ENCODE data around the gene TNIP1.

Gene TNIP1

GRCh38 chr5:151001436-151001835 is 79.4 kb downstream of the TNIP1 start:
- no peaks in the 10 kb centered on the region for H3K27me3 ChIP-seq (replicated peaks; ENCODE audit: control insufficient read depth, insufficient read depth, low read length)
- no peak overlapping the region for H3K4me3 ChIP-seq (replicated peaks; ENCODE audit: low read depth, low read length)
- DNase-seq (ENCODE audit: extremely low read depth, insufficient read length): no peak
- no peak for TF ChIP-seq CTCF (IDR thresholded peaks at IDR 0.05; ENCODE audit: insufficient read depth, low read length, poor library complexity, severe bottlenecking)
- no peaks in the 10 kb centered on the region for H3K36me3 ChIP-seq (ENCODE audit: control insufficient read depth, insufficient read depth, low read length)

DNA sequence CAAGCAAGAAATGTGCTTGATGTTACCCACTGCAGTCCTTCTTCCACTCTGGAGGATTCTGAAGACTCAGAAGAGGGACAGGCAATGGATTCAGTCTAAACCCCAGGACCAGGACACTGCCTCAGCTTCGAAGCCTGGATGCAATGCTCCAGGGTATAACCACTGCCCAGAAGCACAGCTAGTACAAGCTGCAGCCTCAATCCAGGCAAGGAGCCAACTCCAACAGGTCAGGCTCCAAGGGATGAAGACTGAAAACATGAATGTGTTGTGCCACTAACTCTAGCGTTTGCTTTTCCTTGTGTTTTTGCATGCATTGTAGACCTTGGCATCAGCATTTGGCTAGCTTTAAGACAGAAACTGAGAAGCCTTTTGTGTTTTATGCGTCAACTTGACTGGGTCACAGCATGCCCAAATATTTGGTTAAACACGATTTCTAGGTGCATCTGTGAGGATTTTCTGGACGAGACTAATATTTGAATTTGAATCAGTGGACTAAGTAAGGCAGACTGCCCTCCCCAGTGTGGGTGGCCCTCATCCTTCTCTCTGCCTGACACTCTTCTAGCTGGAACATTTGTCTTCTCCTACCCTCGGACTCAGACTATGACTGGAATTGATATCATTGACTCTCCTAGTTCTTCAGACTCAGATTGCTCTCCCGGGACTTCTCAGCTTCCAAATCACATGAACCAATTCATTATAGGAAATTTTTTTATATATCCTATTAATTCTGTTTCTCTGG is 81.0 kb downstream of the TNIP1 start:
- no peak for TF ChIP-seq CTCF (IDR thresholded peaks at IDR 0.05; ENCODE audit: insufficient read depth, low read length, poor library complexity, severe bottlenecking)
- H3K4me3 ChIP-seq (replicated peaks; ENCODE audit: low read depth, low read length): no peak overlapping the region
- no peaks in the 10 kb centered on the region for H3K27me3 ChIP-seq (replicated peaks; ENCODE audit: control insufficient read depth, insufficient read depth, low read length)
- no peak for DNase-seq (ENCODE audit: extremely low read depth, insufficient read length)
- no peaks in the 10 kb centered on the region for H3K36me3 ChIP-seq (ENCODE audit: control insufficient read depth, insufficient read depth, low read length)

DNA sequence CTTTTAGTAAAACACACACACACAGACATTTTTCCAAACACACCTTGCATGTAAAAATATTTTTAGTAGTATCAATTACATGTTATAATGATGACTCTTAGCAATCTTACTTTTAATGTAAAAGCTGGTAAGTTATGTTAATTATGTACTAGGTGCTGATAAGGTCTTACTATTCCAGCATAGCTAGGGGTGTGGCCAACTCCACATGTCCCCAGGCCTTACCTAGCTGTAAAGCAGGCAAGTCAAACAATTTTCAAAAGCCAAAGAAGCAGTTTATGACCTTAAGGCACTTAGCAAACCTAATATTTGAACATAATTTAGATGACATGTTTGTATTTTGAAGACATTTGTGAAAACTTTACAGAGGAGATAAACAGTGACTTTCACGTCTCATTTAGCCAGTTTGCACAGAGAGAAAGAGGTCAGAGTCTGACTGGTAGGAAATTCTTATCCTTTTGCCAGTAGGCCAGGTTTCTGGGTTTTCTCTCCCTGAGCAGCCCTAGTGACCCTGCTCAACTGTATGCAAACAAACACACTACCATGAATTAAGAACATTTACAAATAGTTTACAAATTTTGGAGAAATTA is 86.9 kb downstream of the TNIP1 start:
- Histone ChIP-seq H3K4me3 (replicated peaks; ENCODE audit: low read depth, low read length) (no peak overlapping the region), H3K36me3 (ENCODE audit: control insufficient read depth, insufficient read depth, low read length) (no peaks in the 10 kb centered on the region), H3K27me3 (replicated peaks; ENCODE audit: control insufficient read depth, insufficient read depth, low read length) (no peaks in the 10 kb centered on the region)
- no peak for DNase-seq (ENCODE audit: extremely low read depth, insufficient read length)
- TF ChIP-seq CTCF (IDR thresholded peaks at IDR 0.05; ENCODE audit: insufficient read depth, low read length, poor library complexity, severe bottlenecking): no peak

- no peak for TF ChIP-seq CTCF (IDR thresholded peaks at IDR 0.05; ENCODE audit: insufficient read depth, low read length, poor library complexity, severe bottlenecking)
- no peak for DNase-seq (ENCODE audit: extremely low read depth, insufficient read length)
- Histone ChIP-seq H3K4me3 (replicated peaks; ENCODE audit: low read depth, low read length) (no peak overlapping the region), H3K36me3 (ENCODE audit: control insufficient read depth, insufficient read depth, low read length) (no peaks in the 10 kb centered on the region), H3K27me3 (replicated peaks; ENCODE audit: control insufficient read depth, insufficient read depth, low read length) (no peaks in the 10 kb centered on the region)
Measured at GRCh38 chr5:150993422-150993821, 87.4 kb downstream of the TNIP1 start.

DNA sequence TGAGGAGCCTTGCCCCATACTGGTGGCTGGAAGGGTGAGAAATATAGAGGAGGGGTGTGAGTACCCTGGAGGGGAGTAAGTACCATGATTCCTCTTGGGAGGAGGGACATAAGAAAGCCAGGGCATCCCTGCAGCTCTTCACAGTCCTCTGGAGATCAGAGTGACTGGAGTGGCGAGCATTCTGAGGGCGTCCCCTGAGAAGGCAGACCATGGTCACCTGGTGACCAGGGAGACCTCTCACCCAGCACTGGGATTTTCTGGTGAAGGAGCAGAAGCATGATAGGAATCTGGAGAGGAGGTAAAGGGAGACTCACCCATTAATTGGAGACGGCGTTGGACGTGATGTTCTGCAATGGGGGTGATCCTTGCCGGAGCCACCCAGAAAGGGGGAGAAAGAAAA is 88.1 kb downstream of the TNIP1 start:
- no peak for DNase-seq (ENCODE audit: extremely low read depth, insufficient read length)
- TF ChIP-seq CTCF (IDR thresholded peaks at IDR 0.05; ENCODE audit: insufficient read depth, low read length, poor library complexity, severe bottlenecking): no peak
- no peaks in the 10 kb centered on the region for H3K27me3 ChIP-seq (replicated peaks; ENCODE audit: control insufficient read depth, insufficient read depth, low read length)
- H3K36me3 ChIP-seq (ENCODE audit: control insufficient read depth, insufficient read depth, low read length): no peaks in the 10 kb centered on the region
- H3K4me3 ChIP-seq (replicated peaks; ENCODE audit: low read depth, low read length): no peak overlapping the region
